HG02588 (cell line): ENCODE data around the gene TNPO2.

Source experiments
- ATAC-seq: cut with Tn5 transposase; IDR thresholded peaks from one replicate; pipeline ENCODE4 v1.9.1; 2021; ENCODE audit warnings: mild to moderate bottlenecking, moderate library complexity; ENCODE audit not compliant: unreplicated experiment

The TNPO2 gene

GRCh38 chr19:12652219-12652618, 71.5 kb downstream of the TNPO2 start:
- no peak for ATAC-seq

- ATAC-seq = no peak
Measured at GRCh38 chr19:12649941-12650340, 73.8 kb downstream of the TNPO2 start.
